Skeletal muscle tissue (tissue), 4 donors: ENCODE measurements around the gene MIPEP. TPM values are rescaled to one million over a fixed set of nuclear protein-coding genes. Genes with fewer than 3 reads are reported as not detected.
"Not testable (repeated sequence)": the region's sequence is repeated elsewhere in the genome, so short reads cannot be mapped to it uniquely, and the experiment has no call there.

ENCODE experiments used
- H3K27ac ChIP-seq: one replicate; pipeline ENCODE4 v1.7.0; 2013; ENCODE audit warnings: mild to moderate bottlenecking, low read depth, low read length, inconsistent platforms
- H3K27me3 ChIP-seq, 3 donors: one replicate each; pipeline ENCODE4 v1.7.0; 2013; ENCODE audit warnings: low read length in 3 of 3; ENCODE audit not compliant: control insufficient read depth in 3 of 3, insufficient read depth in 3 of 3
- H3K36me3 ChIP-seq, 3 donors: one replicate each; pipeline ENCODE4 v1.7.0; 2013; ENCODE audit warnings: low read length in 3 of 3; ENCODE audit not compliant: control insufficient read depth in 3 of 3, insufficient read depth in 3 of 3
- H3K4me1 ChIP-seq, 3 donors: one replicate each; pipeline ENCODE4 v1.7.0; 2013; ENCODE audit warnings: low read length in 3 of 3, mild to moderate bottlenecking in 3 of 3; ENCODE audit not compliant: control insufficient read depth in 3 of 3, insufficient read depth in 3 of 3
- H3K4me3 ChIP-seq, 3 donors: one replicate each; pipeline ENCODE4 v1.7.0; 2013; ENCODE audit warnings: low read length in 3 of 3
- H3K9ac ChIP-seq, 3 donors: one replicate each; pipeline ENCODE4 v1.7.0; 2013; ENCODE audit warnings: low read length in 3 of 3, mild to moderate bottlenecking in 3 of 3, moderate library complexity in 2 of 3, low read depth in 1 of 3
- H3K9me3 ChIP-seq, 3 donors: one replicate each; pipeline ENCODE4 v1.7.0; 2013; ENCODE audit warnings: low read length in 3 of 3; ENCODE audit not compliant: control insufficient read depth in 3 of 3
- total RNA-seq: library from RNA; depleted of rRNA; stranded (reverse); fragments of >200 nt; gene quantifications from one replicate; pipeline ENCODE4 v1.2.3, GENCODE V29; 2014
- donor health status: Osteomylitis.

Gene MIPEP
- total RNA-seq, 1 donor from 2014 or later = 13.6 TPM

GRCh38 chr13:23746141-23746540 lies 143.1 kb downstream of the MIPEP start:
- not testable (repeated sequence) for H3K9me3 ChIP-seq, H3K27ac ChIP-seq, H3K27me3 ChIP-seq, H3K9ac ChIP-seq, H3K36me3 ChIP-seq, H3K4me3 ChIP-seq, H3K4me1 ChIP-seq

GRCh38 chr13:23744315-23744714 lies 144.9 kb downstream of the MIPEP start:
- H3K4me1 ChIP-seq = no peaks in the 10 kb centered on the region
- H3K36me3 ChIP-seq = no peaks in the 10 kb centered on the region
- no peak overlapping the region for H3K4me3 ChIP-seq
- no peaks in the 10 kb centered on the region for H3K27me3 ChIP-seq
- H3K9me3 ChIP-seq = no peaks in the 10 kb centered on the region
- no peak overlapping the region for H3K27ac ChIP-seq
- no peak overlapping the region for H3K9ac ChIP-seq

- Histone ChIP-seq H3K36me3 (no peaks in the 10 kb centered on the region), H3K4me1 (no peaks in the 10 kb centered on the region), H3K27ac (no peak overlapping the region), H3K27me3 (no peaks in the 10 kb centered on the region), H3K9me3 (no peaks in the 10 kb centered on the region), H3K4me3 (no peak overlapping the region), H3K9ac (no peak overlapping the region)
Measured at GRCh38 chr13:23743278-23744076, 145.7 kb downstream of the MIPEP start.

- no peaks in the 10 kb centered on the region for H3K4me1 ChIP-seq
- H3K9ac ChIP-seq = no peak overlapping the region
- H3K9me3 ChIP-seq = no peaks in the 10 kb centered on the region
- H3K27ac ChIP-seq = no peak overlapping the region
- H3K27me3 ChIP-seq = no peaks in the 10 kb centered on the region
- no peak overlapping the region for H3K4me3 ChIP-seq
- no peaks in the 10 kb centered on the region for H3K36me3 ChIP-seq
Measured at GRCh38 chr13:23741879-23742510, 147.2 kb downstream of the MIPEP start.

GRCh38 chr13:23740002-23740401 lies 149.2 kb downstream of the MIPEP start:
- no peaks in the 10 kb centered on the region for H3K27me3 ChIP-seq
- H3K4me1 ChIP-seq = no peaks in the 10 kb centered on the region
- no peak overlapping the region for H3K9ac ChIP-seq
- no peaks in the 10 kb centered on the region for H3K36me3 ChIP-seq
- H3K4me3 ChIP-seq = no peak overlapping the region
- H3K9me3 ChIP-seq = no peaks in the 10 kb centered on the region
- H3K27ac ChIP-seq = no peak overlapping the region

GRCh38 chr13:23739596-23739995 lies 149.6 kb downstream of the MIPEP start:
- Histone ChIP-seq H3K4me1 (no peaks in the 10 kb centered on the region), H3K27ac (no peak overlapping the region), H3K36me3 (no peaks in the 10 kb centered on the region), H3K27me3 (no peaks in the 10 kb centered on the region), H3K4me3 (no peak overlapping the region), H3K9ac (no peak overlapping the region), H3K9me3 (no peaks in the 10 kb centered on the region)

- Histone ChIP-seq H3K27ac (no peak overlapping the region), H3K4me1 (no peaks in the 10 kb centered on the region), H3K4me3 (no peak overlapping the region), H3K9ac (no peak overlapping the region), H3K27me3 (no peaks in the 10 kb centered on the region), H3K9me3 (no peaks in the 10 kb centered on the region), H3K36me3 (no peaks in the 10 kb centered on the region)
Measured at GRCh38 chr13:23736541-23736940, 152.7 kb downstream of the MIPEP start.

GRCh38 chr13:23735329-23735728 lies 153.9 kb downstream of the MIPEP start:
- no peaks in the 10 kb centered on the region for H3K36me3 ChIP-seq
- no peak overlapping the region for H3K4me3 ChIP-seq
- H3K27me3 ChIP-seq = no peaks in the 10 kb centered on the region
- no peaks in the 10 kb centered on the region for H3K9me3 ChIP-seq
- H3K9ac ChIP-seq = no peak overlapping the region
- no peaks in the 10 kb centered on the region for H3K4me1 ChIP-seq
- H3K27ac ChIP-seq = no peak overlapping the region

- no peaks in the 10 kb centered on the region for H3K9me3 ChIP-seq
- no peak overlapping the region for H3K4me3 ChIP-seq
- H3K9ac ChIP-seq = no peak overlapping the region
- H3K27me3 ChIP-seq = no peaks in the 10 kb centered on the region
- peaks cover 0 to 2% (median 0%) of the 10 kb centered on the region in 3 donors for H3K4me1 ChIP-seq
- peaks cover 0 to 6% (median 0%) of the 10 kb centered on the region in 3 donors for H3K36me3 ChIP-seq
- H3K27ac ChIP-seq = no peak overlapping the region
Measured at GRCh38 chr13:23731709-23732108, 157.5 kb downstream of the MIPEP start.

- Histone ChIP-seq H3K27ac (no peak overlapping the region), H3K4me1 (peaks cover 0 to 7% (median 0%) of the 10 kb centered on the region in 3 donors), H3K27me3 (no peaks in the 10 kb centered on the region), H3K36me3 (peaks cover 0 to 6% (median 0%) of the 10 kb centered on the region in 3 donors), H3K9ac (no peak overlapping the region), H3K9me3 (no peaks in the 10 kb centered on the region), H3K4me3 (no peak overlapping the region)
Measured at GRCh38 chr13:23730251-23730650, 158.9 kb downstream of the MIPEP start.
